CMK (cell line): ENCODE measurements around the gene SHFL.
A peak's percentile ranks its signal among the peaks of the same experiment; 100 is the strongest.

Experiments
- DNase-seq: peaks from one replicate; pipeline ENCODE4 v3.0.0-alpha.2; 2010; ENCODE audit warnings: low read depth

The SHFL gene

DNA sequence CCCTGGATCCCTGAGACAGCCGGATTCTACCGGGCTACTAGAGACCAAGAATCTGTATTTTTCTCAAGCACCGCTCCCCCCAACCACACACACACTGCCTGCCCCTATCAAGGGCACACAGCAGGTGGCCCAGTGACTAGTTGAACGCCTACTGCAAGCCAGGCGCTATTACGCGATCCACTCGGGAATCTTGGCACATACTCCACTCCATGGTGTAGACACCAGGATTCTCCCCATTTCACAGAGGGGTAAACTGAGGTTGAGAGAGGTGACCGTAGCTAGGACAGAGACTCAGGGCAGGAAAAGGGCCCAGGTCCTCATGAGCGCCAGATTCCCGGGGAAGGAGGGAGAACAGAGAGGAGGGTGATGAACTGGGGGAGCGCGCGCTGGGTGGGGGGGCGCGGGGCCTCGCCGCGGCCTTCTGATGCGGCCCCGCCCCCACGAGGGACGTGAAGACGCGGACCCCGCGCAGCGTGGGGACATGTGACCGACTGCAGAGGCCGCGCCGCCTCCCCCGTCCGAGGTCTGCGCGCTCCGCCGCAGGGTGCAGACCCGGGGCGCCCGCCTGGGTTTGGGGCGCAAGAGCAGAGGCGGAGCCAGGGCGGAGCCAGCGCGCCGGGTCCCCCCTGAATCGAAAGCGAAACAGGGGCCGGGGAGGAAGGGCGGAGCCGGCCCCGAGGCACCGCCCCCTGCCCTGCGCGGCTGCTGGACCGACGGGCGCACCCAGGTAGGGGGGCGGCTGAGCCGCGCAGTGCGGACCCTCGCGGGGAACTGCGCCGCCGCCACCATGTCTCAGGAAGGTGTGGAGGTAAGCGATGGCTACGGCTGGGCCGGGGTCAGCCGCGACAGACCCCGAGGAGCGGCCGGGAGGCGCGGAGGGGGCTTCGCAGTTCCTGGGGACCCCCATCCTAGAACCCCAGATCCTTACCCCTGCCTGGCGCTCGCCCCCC is at the start of gene SHFL:
SHFL (plus strand) TSS at position 677 of the 950 bp plus-strand sequence; CDS start at position 788, 111 bp downstream.
- peak; percentile 73 for DNase-seq

DNA sequence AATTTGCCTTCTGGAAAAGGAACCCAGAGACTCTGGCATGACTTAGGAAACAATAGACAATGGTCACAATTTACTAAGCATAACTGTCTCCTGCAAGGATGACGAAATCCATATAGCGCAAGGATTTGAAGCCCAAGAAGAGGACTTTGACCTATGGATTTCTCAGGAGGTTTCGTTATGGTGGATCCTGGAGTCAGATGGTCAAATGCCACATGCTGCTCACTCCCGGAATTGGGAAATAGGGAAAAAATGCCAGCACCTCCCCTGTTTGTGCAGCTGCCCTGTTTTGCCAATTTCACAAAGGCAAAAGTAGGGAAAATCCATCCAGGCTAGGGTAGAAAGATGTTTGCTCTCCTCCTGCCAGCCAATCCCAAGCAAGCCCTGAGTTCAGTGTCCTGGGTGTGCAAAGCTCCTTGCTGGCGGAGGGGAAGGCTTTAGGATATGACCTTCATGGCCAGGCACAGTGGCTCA is 49.5 kb upstream of the SHFL start:
- no peak for DNase-seq

DNA sequence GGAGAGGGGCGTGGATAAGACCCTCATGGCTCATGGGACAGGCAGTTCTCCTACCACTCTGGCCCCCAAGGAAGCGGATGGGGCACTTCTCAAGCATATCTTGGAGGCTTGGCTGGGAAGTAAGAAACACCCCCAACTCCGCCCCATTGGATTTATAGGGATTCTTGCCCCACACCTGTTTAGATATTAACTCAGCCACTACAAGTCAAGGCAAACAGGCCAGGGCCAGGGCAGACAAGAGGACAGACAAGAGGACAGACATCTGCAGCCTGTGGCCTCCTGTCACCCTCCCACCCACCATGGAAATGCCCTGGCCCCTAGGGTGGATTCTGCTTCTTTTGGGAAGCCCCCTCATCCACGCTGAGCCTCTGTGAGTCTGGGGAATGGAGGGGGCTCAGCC is 48.8 kb upstream of the SHFL start:
- no peak for DNase-seq

DNA sequence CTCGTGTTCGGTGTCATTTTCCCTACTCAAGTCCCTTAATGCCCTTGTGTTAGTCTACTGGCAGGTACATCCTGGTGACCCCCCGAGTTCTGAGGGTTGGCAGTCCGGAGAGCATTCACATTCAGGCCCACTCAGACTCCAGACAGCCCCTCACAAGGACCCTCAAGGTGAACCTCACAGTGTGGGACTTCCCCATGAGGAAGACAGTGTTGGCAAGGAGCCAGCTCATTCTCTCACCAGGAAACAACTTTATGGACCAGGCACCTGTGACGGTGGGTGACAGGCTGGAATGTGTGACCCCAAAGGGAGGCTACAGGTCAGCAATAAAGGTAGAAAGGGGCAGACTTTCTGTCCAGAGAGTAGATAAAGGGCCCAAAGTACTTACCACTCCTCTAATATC is 48.3 kb upstream of the SHFL start:
- DNase-seq = no peak

DNA sequence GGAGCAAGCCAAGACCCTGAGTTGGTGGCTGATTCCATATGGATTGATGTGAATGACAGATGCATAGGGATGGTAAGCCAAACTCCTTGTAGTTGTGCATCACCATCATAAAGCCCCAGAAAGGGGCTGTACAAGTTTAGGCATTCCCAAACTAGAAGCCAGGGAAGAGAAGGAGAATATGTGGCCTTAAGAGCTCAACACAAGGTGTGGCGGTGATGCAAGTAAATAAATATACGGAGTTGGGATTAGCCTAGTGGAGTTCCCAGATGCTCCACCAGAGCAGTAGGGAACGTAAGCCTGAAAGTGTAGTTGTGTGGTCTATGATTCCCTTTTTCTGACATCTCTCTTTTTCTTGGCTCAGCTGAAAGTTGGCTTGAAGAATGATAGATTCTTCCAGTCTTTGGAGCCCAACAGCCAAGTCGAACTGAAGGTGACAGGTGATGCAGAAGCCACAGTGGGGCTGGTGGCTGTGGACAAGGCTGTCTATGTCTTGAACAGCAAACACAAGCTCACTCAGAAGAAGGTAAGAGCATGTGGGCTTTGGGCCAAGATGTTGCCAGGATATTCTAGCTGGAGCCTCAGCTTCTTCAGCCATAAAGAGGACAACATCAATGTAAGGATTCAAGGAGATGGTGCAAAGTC is 42.7 kb upstream of the SHFL start:
- no peak for DNase-seq

DNA sequence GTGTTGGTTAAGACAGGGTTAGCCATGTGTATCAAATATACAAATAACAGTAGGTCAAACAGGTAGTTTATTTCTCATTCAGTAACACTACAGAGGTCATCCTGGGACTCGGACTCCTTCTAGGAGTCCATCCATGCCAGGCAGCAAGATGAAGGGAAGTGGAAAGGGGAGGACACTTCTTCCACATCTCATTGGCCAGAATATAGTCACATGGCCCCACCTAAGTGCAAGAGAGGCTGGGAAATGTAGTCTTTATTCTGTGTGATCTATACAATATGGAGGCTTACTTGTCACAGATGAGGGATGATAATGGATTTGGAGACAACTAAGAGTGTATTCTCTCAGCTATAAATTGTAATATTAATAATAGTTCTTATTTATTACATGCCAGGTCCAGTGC is 41.7 kb upstream of the SHFL start:
- DNase-seq = no peak

DNA sequence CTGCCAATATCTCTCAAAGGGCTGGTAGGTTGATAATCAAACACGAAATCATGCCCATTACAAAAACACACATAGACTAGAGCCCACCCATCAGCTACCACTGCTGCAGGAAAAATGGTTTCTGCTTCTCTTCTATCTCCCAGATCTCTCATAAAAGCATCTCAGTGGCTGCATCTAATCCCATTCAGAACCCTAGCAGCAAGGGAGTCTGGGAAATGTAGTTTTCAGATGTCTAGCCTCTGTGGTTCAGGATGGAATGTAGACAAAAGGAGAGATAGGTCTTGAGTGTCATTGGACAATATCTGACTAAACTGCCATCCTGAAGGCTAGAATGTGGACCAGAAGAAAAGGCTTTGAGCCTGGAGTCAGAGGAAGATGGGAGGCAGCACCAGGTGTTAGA is 40.7 kb upstream of the SHFL start:
- no peak for DNase-seq

DNA sequence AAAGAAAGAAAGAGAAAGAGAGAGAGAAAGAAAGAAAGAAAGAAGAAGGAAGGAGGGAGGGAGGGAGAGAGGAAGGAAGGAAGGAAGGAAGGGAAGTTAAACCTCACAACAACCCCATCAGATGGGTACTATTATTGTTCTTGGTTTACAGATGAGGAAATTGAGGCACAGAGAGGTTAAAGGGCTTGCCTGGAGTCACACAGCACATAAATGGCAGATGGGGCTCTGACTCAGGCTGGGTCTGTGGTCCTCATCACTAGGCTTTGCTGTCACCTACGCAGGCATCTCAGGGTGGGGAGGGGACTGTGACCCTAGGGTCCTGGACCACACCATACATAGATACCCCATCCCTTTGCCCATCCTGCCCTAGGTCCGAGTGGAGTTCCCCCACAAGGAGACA is 36.5 kb upstream of the SHFL start:
- no peak for DNase-seq

DNA sequence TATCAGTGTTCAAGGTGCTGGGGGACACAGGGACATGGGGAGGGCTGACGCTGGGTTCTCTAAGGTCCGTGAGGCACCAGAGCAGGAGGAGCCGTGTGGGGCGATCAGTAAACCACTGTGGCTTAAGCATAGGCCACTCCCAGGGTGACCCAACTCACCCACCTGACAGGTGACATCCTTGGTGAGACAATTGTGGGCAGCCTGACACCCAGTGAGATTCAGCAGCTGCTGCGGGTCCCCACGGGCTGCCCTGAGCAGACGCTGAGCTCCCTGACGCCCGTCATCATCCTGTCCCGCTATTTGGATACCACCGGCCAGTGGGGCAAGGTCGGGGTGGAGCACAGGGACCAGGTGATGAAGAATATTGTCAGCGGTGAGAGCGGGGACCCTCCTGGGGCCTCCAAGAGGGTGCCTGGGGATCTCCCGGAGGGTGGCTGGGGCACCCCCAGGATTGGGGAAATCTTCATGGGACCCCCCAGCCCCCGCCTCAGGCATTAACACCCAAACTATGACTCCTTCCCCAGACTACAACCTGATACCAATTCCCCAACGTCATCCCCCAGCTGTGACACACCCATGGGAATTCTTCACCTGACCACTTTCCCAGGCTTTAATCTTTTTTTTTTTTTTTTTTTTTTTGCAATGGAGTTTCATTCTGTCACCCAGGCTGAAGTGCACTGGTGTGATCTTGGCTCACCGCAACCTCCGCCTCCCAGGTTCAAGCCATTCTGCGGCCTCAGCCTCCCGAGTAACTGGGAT is 33.3 kb upstream of the SHFL start:
- no peak for DNase-seq

DNA sequence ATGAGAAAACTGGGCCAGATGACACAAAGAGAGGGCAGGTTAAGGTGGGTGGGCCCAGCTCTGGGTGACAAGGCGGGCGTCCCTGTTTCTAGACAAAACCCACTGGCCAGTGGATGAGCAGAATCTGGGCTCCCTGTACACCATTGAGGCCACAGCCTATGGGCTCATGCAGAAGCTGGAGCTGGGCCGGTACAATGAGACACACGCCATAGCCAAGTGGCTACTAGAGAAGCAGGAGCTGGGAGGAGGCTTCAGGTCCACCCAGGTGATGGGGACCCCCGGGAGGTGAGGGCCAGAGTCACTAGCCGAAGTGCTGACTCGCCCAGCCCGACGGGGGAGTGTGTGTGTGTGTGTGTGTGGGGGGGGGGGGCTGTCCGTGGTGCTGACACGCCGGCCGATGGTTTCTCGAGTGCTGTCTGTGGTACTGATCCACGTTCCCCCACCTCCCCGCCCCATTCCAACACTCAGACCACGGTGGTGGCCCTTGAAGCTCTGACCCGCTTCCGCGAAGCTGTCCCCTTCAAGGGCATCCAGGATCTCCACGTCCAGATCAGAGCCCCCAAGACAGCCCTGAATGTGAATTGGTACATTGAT is 24.3 kb upstream of the SHFL start:
- DNase-seq = no peak

DNA sequence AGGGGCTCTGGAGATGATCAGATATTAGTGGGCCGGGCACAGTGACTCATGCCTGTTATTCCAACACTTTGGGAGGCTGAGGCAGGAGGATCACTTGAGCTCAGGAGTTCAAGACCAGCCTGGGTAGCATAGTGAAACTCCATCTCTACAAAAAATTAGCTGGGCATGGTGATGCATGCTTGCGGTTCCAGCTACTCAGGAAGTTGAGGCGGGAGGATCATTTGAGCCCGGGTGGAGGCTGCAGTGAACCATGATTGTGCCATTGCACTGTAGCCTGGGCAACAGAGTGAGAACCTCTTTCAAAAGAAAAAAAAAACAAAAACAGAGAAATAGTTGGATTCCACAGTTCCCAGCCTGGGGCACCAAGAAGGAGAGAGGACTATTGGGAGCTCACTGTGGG is 17.9 kb upstream of the SHFL start:
- no peak for DNase-seq

DNA sequence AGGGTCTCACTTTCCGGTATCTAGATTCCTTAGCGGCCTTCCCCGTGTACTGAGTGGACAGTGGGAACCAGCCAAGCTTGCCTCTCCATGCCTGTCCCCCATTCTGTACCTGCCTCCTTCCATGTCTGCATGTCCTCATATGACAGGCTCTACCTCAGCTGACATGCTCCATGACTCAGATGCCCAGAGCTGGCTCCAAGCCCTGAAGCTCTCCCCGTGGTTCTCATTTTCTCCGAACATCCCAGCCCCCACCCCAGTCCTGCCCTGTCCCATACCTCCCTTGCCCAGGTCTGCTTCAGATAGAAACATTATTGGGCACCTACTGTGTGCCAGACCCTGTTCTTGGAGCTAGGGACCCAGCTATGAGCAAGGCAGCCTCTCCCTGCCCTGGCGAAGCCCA is 17.1 kb upstream of the SHFL start:
- DNase-seq = no peak

DNA sequence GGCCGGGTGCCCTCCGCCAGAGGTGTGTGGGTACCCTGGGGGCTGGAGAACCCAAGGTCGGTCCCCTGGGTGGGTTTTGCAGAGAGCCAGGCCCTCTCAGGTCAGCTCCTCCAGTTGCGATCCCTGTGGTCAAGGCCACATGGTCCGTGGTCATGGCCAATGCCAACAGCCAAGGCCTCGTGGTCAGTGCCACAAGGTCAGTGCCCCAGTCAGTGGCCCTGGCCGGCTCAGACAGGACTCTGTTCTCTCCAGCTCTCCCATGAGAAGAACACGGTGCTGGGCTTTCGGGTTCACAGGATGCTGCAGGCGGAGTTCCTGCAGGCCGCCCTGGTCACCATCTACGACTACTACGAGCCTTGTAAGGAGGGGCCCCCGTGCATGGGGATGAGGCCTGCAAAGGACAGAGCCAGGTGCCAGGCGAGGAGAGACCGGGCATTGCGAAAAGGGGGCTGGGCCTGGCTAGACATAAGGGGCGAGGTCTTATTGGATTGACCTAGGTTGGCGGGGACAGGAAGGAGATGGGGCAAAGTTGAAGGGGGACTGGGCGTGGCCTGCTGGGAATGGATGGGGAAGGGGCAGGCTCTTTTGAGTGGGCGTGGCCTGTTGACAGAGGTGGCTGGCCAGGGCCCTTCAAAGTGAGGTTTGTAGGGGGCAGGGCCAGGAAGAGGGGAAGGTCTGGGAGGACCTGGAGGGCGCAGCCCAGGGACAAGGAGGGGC is 15.2 kb upstream of the SHFL start:
- DNase-seq = no peak

DNA sequence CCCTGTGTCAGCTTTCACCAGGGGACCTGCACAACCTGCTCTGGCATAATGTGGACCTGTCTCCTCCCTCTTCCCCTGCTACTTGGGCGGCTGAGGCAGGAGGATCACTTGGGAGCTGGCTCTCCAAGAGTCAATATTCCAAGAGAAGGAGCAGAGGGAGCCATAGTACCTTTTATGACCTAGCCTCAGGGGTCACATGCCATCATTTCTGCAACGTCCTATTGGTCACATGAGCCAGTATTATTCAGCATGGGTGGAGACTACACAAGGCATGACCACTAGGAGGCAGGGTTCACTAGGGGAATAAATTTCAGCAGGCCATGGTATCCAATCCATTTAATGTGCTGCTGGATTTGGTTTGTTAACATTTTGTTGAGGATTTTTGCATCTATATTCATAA is 12.0 kb upstream of the SHFL start:
- DNase-seq = no peak

DNA sequence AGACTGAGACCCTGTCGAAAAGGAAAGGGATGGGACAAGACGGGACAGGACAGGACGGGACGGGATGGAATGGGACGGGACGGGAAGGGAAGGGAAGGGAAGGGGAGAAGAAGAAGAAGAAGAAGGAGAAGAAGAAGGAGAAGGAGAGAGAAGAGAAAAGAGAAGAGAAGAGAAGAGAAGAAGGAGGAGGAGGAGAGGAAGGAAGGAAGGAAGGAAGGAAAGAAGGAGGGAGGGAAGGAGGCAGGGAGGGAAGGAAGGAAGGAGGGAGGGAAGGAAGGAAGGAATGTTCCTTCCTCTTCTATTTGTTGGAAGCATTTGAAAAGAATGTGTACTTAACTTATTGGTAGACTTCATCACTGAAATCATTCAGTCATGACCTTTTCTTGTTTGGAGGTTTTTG is 9.6 kb upstream of the SHFL start:
- DNase-seq = no peak

DNA sequence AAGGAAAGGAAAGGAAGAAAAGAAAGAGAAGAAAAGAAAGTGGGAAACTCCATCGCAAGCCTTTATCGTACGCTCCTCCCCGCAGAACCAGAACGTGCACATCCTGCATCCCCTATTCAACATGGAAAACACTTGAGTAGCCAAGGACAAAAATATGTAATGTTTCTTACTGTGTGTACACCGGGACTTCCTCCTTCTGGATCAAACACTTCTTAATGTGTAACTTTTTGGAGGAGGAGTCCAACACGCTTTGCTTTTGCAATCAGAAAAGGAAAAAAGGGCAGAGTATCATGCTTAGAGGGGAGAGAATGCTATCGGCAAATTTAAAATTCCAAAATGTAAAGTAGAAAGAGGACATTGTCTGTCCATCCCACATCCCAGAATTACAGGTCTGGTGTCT is 7.8 kb upstream of the SHFL start:
- DNase-seq = no peak

DNA sequence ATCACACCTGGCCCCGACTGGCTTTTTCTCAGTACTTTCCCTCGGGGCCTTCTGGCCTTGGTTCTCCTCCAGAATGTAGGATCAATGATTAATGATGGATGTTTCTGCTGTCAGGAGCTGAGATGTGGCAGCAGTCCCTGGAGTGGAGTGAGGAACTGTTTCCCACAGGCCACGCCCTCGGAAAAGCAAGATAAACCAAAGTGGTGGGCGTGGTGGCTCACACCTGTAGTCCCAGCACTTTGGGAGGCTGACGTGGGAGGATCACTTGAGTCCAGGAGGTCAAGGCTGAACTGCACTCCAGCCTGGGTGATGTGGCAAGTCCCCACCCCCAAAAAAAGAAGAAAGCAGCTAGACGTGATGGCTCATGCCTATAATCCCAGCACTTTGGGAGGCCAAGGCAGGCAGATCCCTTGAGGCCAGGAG is 7.1 kb upstream of the SHFL start:
- DNase-seq = no peak

DNA sequence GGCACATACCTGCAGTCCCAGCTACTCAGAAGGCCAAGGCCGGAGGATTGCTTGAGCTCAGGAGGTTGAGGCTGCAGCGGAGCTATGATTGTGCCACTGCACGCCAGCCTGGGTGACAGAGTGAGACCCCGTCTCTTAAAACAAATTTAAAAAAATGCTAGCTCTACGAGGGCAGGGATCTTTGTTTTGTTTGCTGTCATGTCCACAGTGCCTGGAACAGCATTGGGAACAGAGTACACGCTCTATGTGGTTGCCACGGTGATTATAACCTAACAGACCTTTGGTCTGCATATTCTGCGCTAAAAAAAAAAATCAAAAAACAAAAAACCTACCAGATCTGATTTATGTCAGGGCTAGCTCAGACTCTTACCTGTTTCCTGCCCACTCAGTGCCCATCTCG is 2.2 kb upstream of the SHFL start:
- no peak for DNase-seq

DNA sequence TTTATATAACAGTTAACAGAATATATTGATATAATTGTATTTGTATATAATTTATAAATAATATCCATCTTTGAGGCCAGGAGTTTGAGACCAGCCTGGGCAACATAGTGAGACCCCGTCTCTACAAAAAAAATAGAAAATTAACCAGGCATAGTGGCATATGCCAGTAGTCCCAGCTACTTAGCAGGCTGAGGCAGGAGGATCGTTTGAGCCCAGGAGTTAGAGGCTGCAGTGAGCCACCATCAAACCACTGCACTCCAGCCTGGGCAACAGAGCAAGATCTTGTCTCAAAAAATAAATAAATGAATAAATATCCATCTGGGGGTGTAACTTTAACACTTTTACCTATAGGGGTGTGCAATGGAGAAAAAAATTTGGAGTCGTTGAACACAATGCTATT is 1.3 kb upstream of the SHFL start:
- no peak for DNase-seq

DNA sequence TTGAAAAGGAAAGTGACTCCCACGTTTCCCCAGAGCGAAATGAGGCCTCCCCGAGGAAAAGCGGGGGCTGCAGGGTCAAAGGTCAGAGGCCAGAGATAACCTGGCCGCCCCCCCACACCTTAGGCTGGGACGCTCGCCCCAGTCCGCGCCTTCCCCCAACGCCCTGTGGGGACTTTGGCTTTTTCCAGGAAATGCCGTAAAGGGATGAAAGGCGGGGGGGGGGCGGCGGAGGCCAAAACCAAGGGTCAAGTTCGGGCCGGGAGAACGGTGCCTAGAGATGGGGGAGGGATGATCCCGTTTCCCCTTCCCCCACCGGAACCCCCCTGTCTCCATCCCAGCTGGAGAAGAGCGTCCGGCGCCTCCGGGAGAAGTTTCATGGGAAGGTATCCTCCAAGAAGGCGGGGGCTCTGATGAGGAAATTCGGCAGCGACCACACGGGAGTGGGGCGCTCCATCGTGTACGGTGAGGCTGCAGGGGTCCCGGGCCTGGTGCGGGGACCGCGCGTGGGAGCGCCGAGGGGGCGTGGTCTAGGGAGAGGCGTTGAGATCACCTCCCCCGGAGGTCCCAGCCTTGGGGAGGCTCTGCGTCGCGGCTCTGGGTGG is 575 bp downstream of the SHFL start:
- DNase-seq = no peak
